ENCODE data around the gene SLC29A2. TPM values are rescaled to one million over a fixed set of nuclear protein-coding genes. Genes with fewer than 3 reads are reported as not detected.

The SLC29A2 gene
- total RNA-seq, 2 experiments from 2014 or later = 8.3 to 8.9 TPM

DNA sequence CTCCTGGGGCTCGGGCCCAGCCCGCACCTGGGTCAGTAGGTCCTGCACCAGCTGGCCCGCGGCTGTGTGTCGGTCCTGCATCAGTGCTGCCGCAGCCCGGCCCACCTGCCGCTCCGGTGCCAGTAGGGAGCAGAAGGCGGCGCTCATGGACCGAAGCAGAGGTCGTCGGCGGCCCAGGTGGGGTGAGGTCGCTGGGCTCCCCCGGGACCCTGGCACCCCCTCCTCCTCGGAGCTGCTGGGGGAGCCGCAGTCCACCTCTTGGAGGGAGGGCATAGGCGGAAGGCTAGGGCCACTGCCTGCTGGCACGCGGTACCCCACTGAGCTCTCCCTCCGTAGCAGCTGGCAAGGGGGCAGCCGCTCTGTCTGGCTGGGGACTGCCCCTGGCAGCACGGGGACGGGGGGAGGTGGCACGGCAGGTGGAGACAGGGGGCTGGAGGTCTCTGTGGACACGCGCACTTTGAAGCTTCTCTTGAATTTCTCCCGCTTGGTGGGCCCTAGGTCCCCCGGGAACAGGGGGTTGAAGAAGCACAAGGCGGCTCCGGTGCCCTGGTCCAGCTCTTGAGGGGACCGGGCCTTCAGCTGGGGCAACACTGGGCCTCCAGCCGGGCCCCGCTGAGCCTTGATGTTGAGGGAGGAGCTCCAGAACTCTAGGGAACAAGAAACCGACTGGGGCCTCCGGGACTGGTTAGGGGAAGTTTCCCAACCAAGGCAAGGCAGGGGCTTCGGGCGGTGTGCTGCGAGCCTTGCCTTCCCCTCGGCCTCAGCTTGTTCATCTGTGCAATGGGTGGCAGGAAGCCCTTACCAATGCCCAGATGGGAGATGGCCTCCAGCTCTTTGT, 36.7 kb downstream of the SLC29A2 start:
- Mint-ChIP-seq H3K36me3 (ENCODE audit: low read depth) (peaks cover 13% of the 10 kb centered on the region), H3K4me1 (peaks cover 19% of the 10 kb centered on the region), H3K4me3 (no peak overlapping the region), H3K27me3 (no peaks in the 10 kb centered on the region), H3K9me3 (no peaks in the 10 kb centered on the region), H3K27ac (peak overlapping the region; percentile 71)
- ChIA-PET POLR2A (interaction anchor here (0.6 kb wide), 1 partner anchor 46 kb away, joined by 3 read pairs; the partner anchor contains the start of gene YIF1A), CTCF (interaction anchor here (0.7 to 2.8 kb wide), 8 partner anchors 10 to 239 kb away, joined by 3 to 17 read pairs (median 4); partner anchors contain the start of genes BRMS1 and YIF1A)
- DNase-seq = no peak

DNA sequence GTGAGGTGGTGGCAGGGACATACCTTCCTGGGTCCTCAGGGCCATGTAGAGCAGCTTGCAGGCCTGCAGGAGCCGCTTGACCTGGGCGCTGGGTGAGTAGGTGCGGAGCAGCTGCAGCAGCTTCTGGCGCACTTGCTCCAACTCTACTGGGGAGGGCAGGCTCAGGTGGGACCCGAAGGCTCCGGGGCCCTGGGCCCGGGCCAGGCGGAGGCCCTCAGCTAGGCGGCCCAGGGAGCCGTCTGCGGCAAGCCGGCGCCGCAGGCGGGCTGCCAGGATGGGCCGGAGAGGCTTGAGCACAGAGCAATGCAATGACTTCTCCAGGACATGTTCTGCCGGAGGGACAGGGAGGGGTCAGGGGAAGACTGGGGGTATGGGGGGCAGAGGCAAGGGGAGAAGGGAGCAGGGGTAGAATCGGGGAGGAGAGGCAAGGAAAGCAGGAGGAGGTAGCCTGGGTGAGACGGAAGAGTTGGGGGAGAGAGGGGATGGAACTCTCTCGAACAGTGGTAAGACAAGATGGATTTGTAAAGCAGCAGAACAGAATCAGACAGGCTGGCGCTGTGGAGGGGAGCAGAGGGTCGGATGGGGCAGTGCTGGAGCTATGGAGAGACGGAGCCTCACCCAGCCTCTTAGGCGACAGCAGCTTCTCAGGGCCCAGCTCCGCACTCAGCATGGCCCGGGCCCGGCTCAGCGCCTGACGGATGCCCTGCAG, 37.5 kb downstream of the SLC29A2 start:
- no peak overlapping the region for H3K27ac Mint-ChIP-seq
- CTCF ChIA-PET = interaction anchor here (0.7 to 2.8 kb wide), 5 partner anchors 8 to 46 kb away, joined by 3 to 9 read pairs (median 3); partner anchors contain the start of gene BRMS1
- H3K27me3 Mint-ChIP-seq = no peaks in the 10 kb centered on the region
- no peak overlapping the region for H3K4me3 Mint-ChIP-seq
- no peak for DNase-seq
- peaks cover 10% of the 10 kb centered on the region for H3K36me3 Mint-ChIP-seq (ENCODE audit: low read depth)
- no peaks in the 10 kb centered on the region for H3K9me3 Mint-ChIP-seq
- POLR2A ChIA-PET = no interaction called here
- peaks cover 21% of the 10 kb centered on the region for H3K4me1 Mint-ChIP-seq

DNA sequence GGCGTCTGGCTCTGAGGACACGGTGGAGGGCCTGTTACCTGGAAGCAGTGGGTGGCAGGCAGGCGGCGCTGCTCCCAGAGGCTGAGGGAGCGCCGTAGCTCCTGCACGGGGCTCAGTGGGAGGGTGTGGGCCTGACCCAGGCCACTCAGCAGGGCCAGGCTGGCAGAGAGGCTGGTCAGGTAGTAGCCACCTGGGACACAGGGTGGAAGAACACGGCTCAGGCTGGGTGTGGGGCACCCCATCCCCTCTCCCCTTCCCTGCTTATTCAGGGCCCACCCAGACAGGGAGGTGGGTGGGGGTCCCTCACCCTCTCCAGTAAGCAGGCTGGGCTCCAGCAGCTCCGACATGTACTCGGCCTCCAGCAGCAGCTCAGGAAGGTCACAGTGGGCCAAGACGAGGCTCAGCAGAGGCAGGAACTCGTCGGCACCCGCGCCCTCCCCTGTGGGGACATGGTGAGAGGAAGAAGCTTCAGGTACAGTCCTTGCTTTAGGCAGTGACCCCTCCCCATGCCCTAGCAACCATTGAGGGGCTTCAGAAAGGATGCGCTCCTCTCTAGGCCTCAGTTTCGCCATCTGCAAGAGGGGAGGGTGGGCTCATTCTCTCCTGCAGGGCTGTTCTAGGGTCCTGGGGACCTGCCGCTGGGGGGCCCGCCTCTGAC, 38.2 kb downstream of the SLC29A2 start:
- H3K4me1 Mint-ChIP-seq = peaks cover 28% of the 10 kb centered on the region
- no peak overlapping the region for H3K4me3 Mint-ChIP-seq
- H3K27ac Mint-ChIP-seq = no peak overlapping the region
- H3K36me3 Mint-ChIP-seq (ENCODE audit: low read depth) = peaks cover 5% of the 10 kb centered on the region
- no peaks in the 10 kb centered on the region for H3K27me3 Mint-ChIP-seq
- no peaks in the 10 kb centered on the region for H3K9me3 Mint-ChIP-seq
- ChIA-PET POLR2A (no interaction called here), CTCF (interaction anchor here (0.7 to 1.4 kb wide), 4 partner anchors 9 to 51 kb away, joined by 3 read pairs; no protein-coding TSS in a partner anchor)
- no peak for DNase-seq

DNA sequence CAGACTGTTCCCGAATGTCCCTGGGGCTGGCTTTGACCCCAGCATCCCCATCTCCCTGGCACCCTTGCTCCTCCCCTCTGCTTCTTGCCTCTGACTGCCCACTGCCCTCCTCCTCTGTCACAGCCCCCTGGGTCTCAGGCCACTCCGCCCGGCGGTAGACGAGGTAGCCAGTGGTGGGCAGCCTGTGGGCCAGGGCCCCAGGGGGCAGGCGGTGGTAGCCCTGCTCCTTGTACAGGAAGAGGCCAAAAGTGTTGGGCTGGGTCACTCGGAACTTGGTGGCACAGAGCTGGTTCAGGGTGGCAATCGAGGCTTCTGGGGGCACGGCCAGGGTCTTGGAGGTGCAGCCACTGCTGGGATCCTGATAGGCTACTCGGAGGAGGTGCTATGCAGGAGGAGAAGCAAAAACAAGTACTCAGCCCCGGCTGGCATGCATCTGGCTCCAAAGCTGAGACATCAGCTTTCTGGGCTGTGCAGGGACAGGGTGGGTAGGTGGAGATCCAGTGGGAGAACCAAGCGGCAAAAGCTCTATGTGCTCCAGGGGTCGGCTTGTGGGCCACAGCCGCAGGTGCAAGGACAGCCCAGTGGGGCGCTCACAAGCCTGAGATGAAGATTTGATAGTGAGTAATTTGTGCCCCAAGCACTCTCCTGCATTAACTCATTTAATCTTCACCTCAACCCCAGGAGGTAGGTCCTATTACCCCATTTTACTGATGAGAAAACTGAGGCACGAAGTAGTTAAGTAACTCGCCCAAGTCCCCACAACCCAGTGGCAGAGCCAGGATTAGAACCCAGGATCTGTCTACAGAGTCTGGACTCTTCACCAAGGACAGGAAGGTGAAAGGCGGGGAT, 39.0 kb downstream of the SLC29A2 start:
- peaks cover 5% of the 10 kb centered on the region for H3K36me3 Mint-ChIP-seq (ENCODE audit: low read depth)
- ChIA-PET CTCF (interaction anchor here (0.7 to 2.1 kb wide), 7 partner anchors 8 to 110 kb away, joined by 3 to 6 read pairs (median 3); no protein-coding TSS in a partner anchor), POLR2A (no interaction called here)
- H3K27me3 Mint-ChIP-seq = no peaks in the 10 kb centered on the region
- H3K27ac Mint-ChIP-seq = no peak overlapping the region
- no peaks in the 10 kb centered on the region for H3K9me3 Mint-ChIP-seq
- H3K4me1 Mint-ChIP-seq = peaks cover 34% of the 10 kb centered on the region
- DNase-seq = no peak
- H3K4me3 Mint-ChIP-seq = no peak overlapping the region

DNA sequence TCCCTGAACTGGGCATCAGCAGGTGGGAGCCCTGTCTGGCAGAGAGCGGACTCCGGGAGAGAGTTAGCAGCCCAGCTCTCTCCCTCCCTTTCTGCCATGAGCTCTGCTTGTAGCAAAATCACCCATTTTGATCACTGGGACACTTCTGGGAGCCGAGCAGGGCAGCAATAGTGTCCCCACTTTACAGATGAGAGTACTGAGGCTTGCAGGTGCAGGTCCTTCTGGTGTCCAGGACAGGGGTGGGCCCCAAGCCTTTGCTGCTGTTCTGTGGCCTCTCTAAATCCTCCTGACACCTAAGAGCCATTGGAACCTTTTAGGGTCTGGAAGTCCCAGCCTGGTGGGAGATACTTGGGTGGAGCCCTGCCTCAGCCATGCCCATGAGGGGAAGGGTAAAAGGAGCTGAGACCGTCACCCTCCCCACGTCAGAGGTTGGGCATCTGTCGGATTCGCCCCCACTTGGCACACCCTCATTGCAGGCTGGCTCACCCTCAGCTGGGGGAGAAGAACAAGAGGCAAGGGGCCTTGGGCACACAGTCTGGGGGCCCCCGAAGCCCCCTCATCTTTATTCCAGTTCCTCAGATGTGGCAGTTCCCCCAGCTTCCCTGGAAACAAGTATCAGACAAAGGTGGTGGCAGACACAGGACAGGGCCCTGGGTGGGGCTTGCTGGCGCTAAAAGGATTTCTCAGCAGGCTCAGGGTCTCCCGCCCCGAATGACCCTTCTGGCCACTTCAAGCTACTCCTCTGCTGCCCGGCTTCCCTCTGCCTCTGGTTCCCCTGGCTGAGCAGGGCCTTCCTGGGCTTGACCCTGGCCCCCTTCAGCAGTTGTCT, 39.8 kb downstream of the SLC29A2 start:
- DNase-seq = no peak
- no peaks in the 10 kb centered on the region for H3K27me3 Mint-ChIP-seq
- H3K36me3 Mint-ChIP-seq (ENCODE audit: low read depth) = no peaks in the 10 kb centered on the region
- peaks cover 31% of the 10 kb centered on the region for H3K4me1 Mint-ChIP-seq
- ChIA-PET CTCF (interaction anchor here (0.8 to 2.1 kb wide), 7 partner anchors 8 to 109 kb away, joined by 3 to 6 read pairs (median 3); no protein-coding TSS in a partner anchor), POLR2A (no interaction called here)
- H3K27ac Mint-ChIP-seq = no peak overlapping the region
- H3K9me3 Mint-ChIP-seq = no peaks in the 10 kb centered on the region
- no peak overlapping the region for H3K4me3 Mint-ChIP-seq

DNA sequence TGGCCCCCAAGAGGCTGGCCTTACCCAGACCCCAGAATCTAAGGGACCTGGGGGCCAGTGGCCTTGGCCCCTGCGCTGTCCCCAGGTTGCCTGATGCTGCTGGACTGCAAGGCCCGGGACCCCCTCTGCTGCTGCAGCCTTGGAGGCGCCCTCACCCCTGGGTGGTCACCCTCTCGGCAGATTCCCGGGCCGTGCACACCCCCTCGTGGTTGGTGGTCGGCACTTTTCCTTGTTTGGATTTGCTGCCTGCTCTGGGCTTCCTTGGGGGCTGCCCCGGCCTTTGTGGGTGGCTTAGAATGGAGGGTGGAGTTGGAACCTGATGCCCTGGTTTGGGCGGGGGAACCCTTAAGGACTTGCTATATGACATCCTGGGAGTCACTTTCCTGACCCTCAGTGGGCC, 40.6 kb downstream of the SLC29A2 start:
- POLR2A ChIA-PET = no interaction called here
- Mint-ChIP-seq H3K4me1 (peaks cover 31% of the 10 kb centered on the region), H3K27me3 (no peaks in the 10 kb centered on the region), H3K27ac (no peak overlapping the region), H3K9me3 (no peaks in the 10 kb centered on the region), H3K4me3 (no peak overlapping the region), H3K36me3 (ENCODE audit: low read depth) (no peaks in the 10 kb centered on the region)
- CTCF ChIA-PET = interaction anchor here (0.8 to 2.6 kb wide), 6 partner anchors 9 to 108 kb away, joined by 3 to 17 read pairs (median 4); partner anchors contain the start of gene CD248
- no peak for DNase-seq

DNA sequence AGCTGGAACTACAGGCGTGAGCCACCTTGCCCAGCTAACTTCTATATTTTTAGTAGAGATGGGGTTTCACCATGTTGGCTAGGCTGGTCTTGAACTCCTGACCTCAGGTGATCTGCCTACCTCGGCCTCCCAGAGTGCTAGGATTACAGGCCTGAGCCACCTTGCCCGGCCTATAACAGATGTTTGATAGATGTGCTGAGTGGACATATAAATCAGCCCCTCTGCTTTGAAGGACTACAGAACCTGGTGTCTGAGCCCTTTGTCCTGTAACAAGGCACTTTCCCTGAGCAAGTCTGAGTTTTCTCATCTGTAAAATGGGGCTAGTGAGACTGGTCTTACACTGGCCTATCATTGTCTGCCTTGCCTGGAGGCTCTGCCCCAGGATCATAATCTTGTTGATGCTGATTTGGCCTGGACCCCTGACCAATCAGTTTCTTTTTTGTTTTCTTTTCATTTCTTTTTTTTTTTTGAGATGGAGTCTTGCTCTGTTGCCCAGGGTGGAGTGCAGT, 42.3 kb downstream of the SLC29A2 start:
- no peaks in the 10 kb centered on the region for H3K36me3 Mint-ChIP-seq (ENCODE audit: low read depth)
- ChIA-PET CTCF (interaction anchor here (0.8 to 2.6 kb wide), 6 partner anchors 12 to 57 kb away, joined by 3 to 17 read pairs (median 4); partner anchors contain the start of gene CD248), POLR2A (no interaction called here)
- DNase-seq = no peak
- H3K27me3 Mint-ChIP-seq = no peaks in the 10 kb centered on the region
- peaks cover 46% of the 10 kb centered on the region for H3K4me1 Mint-ChIP-seq
- no peaks in the 10 kb centered on the region for H3K9me3 Mint-ChIP-seq
- H3K27ac Mint-ChIP-seq = no peak overlapping the region
- H3K4me3 Mint-ChIP-seq = no peak overlapping the region

DNA sequence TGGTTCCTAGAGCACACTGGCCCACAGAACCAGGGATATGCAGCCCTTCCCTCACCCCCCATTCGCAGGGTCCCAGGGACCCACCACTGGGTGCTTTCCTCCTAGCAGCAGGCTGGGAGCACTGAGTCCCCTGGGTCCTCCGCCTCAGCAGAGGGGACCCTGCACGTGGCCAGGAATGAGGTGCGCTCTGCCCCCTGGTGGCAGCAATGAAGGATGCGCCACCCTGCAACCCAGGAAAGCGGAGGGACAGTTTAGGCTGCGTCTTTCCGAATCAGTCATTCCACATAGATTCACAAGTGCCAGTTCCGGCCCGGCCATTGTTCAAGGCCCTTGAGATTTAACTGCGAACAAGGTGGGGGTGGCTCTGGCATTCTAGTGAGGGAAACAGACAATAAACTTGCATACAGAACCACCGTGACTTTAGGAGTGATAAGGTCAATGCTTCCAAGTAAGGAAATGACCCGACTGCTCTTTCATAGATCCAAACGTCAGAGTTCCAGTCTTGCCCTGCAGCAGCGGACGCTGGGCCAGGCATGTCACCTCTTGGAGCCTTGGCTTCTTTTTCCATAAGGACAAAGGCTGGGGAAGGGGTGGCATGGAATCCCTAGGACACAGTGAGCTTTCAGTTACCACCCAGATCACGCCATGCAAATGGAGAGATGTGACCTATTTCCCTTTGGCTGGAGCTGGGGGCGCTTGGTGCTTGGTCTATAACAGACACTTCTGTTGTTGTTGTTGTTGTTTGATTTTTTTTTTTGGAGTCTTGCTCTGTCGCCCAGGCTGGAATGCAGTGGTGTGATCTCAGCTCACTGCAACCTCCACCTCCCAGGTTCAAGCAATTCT, 43.0 kb downstream of the SLC29A2 start:
- Mint-ChIP-seq H3K36me3 (ENCODE audit: low read depth) (no peaks in the 10 kb centered on the region), H3K9me3 (no peaks in the 10 kb centered on the region), H3K4me3 (no peak overlapping the region), H3K27me3 (no peaks in the 10 kb centered on the region), H3K27ac (peak overlapping the region; percentile 86), H3K4me1 (peaks cover 50% of the 10 kb centered on the region)
- CTCF ChIA-PET = interaction anchor here (0.8 to 2.6 kb wide), 4 partner anchors 11 to 58 kb away, joined by 3 to 17 read pairs (median 4); partner anchors contain the start of gene CD248
- DNase-seq = peak; percentile 79
- POLR2A ChIA-PET = no interaction called here

DNA sequence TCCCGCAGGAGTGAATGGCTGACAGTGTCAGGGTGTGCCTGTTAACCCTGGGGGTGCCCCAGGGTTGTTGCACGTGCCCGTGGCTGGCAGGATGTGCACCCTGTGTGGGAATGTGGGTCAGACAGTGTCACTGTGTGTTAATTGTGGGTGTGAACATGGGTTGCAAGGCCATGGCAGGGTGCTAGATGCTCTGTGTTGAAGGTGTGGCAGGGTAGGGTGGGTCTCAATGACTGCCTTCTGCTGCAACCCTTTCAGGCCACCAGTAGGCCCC, 43.6 kb downstream of the SLC29A2 start:
- Mint-ChIP-seq H3K27me3 (no peaks in the 10 kb centered on the region), H3K36me3 (ENCODE audit: low read depth) (no peaks in the 10 kb centered on the region), H3K4me3 (no peak overlapping the region), H3K9me3 (no peaks in the 10 kb centered on the region), H3K4me1 (peaks cover 51% of the 10 kb centered on the region), H3K27ac (peak overlapping the region; percentile 86)
- peak; percentile 29 for DNase-seq
- POLR2A ChIA-PET = no interaction called here
- CTCF ChIA-PET = no interaction called here

DNA sequence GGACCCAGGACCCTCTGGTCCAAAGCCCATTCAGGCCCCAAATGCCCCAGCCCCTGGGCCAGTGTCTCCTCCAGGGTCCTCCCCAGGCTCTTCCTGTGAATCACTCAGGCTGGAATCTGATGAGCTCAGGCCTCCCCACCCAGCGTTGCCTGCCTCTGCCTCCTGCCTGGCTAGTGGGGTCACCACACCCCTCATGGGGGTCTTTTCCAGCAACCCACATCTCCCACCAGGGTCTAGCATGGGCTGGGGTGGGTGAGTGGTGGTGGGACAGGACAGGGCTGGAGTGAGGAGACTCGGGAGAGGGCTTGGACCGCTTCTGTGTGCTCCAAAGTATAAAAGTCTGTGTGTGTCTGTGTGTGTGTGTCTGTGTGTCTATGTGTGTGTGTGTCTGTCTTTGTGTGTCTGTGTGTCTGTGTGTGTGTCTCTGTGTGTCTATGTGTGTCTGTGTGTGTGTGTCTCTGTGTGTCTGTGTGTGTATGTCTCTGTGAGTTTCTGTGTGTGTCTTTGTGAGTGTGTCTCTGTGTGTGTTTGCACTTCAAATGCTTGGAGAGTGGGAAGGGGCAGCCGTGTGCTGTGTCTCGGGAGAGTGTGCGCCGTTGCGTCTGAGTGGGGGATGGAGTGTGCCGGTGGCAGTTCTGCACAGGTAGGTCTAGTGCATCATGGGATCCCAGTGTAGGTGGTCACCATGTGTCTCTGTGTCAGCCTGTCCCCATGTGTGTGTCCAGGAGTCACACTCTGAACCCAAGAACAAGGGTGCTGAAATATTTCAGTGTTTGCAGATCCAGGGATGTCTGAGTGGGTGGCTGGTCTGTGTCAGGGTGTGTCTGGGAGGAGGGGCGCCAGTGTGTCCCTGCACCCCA, 44.2 kb downstream of the SLC29A2 start:
- no peaks in the 10 kb centered on the region for H3K27me3 Mint-ChIP-seq
- ChIA-PET POLR2A (no interaction called here), CTCF (interaction anchor here (0.8 to 1.6 kb wide), 5 partner anchors 15 to 61 kb away, joined by 3 to 4 read pairs (median 3); no protein-coding TSS in a partner anchor)
- no peaks in the 10 kb centered on the region for H3K36me3 Mint-ChIP-seq (ENCODE audit: low read depth)
- no peaks in the 10 kb centered on the region for H3K9me3 Mint-ChIP-seq
- peaks cover 55% of the 10 kb centered on the region for H3K4me1 Mint-ChIP-seq
- no peak for DNase-seq
- H3K27ac Mint-ChIP-seq = peak overlapping the region; percentile 86
- H3K4me3 Mint-ChIP-seq = no peak overlapping the region

All from activated CD4-positive, alpha-beta T cell treated with anti-CD3 and anti-CD28 coated beads, Interleukin-2, amount 10 ng/mL, durations not matched to agents 7 days and 5 days (primary cell).